GM23338 (cell line): ENCODE data around the gene OXNAD1. TPM values are rescaled to one million over a fixed set of nuclear protein-coding genes. Genes with fewer than 3 reads are reported as not detected.

ENCODE experiments used
- ATAC-seq: fragments of 200-7000 bp; cut with Tn5 transposase; 3 replicates; pipeline ENCODE4 v1.9.1; 2020
- DNase-seq: peaks from one replicate; pipeline ENCODE4 v3.0.0-alpha.2; 2015; ENCODE audit warnings: low spot score
- H2AFZ ChIP-seq: fragments of 200-600 bp; sonication (generic); 2 replicates; pipeline ENCODE4 v1.8.0; 2016; ENCODE audit warnings: antibody characterized with exemption, mild to moderate bottlenecking, moderate library complexity
- H3F3A ChIP-seq: fragments of 200-600 bp; sonication (generic); replicated peaks from 2 replicates; pipeline ENCODE4 v1.8.0; 2017; ENCODE audit warnings: antibody characterized with exemption, mixed run types, low read depth
- H3K27ac ChIP-seq: fragments of 200-600 bp; sonication (generic); 2 replicates; pipeline ENCODE4 v1.6.1; 2016; ENCODE audit warnings: low read depth
- H3K27me3 ChIP-seq: fragments of 200-600 bp; sonication (generic); 2 replicates; pipeline ENCODE4 v1.8.0; 2016; ENCODE audit warnings: mild to moderate bottlenecking, mixed run types, moderate library complexity; ENCODE audit not compliant: insufficient read depth
- H3K36me3 ChIP-seq: fragments of 200-600 bp; sonication (generic); 2 replicates; pipeline ENCODE4 v1.8.0; 2016; ENCODE audit warnings: mild to moderate bottlenecking; ENCODE audit not compliant: insufficient read depth
- H3K4me1 ChIP-seq: fragments of 200-600 bp; sonication (generic); 2 replicates; pipeline ENCODE4 v1.8.0; 2016; ENCODE audit warnings: mild to moderate bottlenecking, moderate library complexity; ENCODE audit not compliant: insufficient read depth
- H3K4me2 ChIP-seq: fragments of 200-600 bp; sonication (generic); 2 replicates; pipeline ENCODE4 v1.7.1; 2017; ENCODE audit warnings: mixed run types
- H3K4me3 ChIP-seq: fragments of 200-600 bp; sonication (generic); 2 replicates; pipeline ENCODE4 v1.6.1; 2016; ENCODE audit warnings: mixed run types
- H3K79me2 ChIP-seq: fragments of 200-600 bp; sonication (generic); replicated peaks from 2 replicates; pipeline ENCODE4 v1.8.0; 2017; ENCODE audit warnings: mild to moderate bottlenecking; ENCODE audit not compliant: insufficient read depth
- H3K9me2 ChIP-seq: fragments of 200-600 bp; sonication (generic); 2 replicates; pipeline ENCODE4 v1.8.0; 2017; ENCODE audit not compliant: insufficient read depth
- H4K20me1 ChIP-seq: fragments of 200-600 bp; sonication (generic); replicated peaks from 2 replicates; pipeline ENCODE4 v1.8.0; 2017; ENCODE audit warnings: mild to moderate bottlenecking; ENCODE audit not compliant: insufficient read depth
- H3K27ac Mint-ChIP-seq: 2 replicates; pipeline ENCODE4 v1.8.0; 2020; ENCODE audit warnings: inconsistent platforms, mild to moderate bottlenecking, moderate library complexity, mixed read lengths
- H3K27me3 Mint-ChIP-seq: 3 replicates; pipeline ENCODE4 v1.8.0; 2022; ENCODE audit warnings: low read depth, mild to moderate bottlenecking, moderate library complexity, mixed read lengths, inconsistent platforms; ENCODE audit not compliant: insufficient read depth, poor library complexity
- H3K36me3 Mint-ChIP-seq: 3 replicates; pipeline ENCODE4 v1.8.0; 2021; ENCODE audit warnings: low read depth, mild to moderate bottlenecking, inconsistent platforms, moderate library complexity, mixed read lengths
- H3K4me1 Mint-ChIP-seq: 3 replicates; pipeline ENCODE4 v1.8.0; 2020; ENCODE audit warnings: mild to moderate bottlenecking, inconsistent platforms, mixed read lengths
- H3K4me3 Mint-ChIP-seq: 3 replicates; pipeline ENCODE4 v1.8.0; 2021; ENCODE audit warnings: moderate library complexity, mild to moderate bottlenecking, inconsistent platforms, mixed read lengths
- H3K9me3 Mint-ChIP-seq: 3 replicates; pipeline ENCODE4 v1.8.0; 2020; ENCODE audit warnings: moderate library complexity, mild to moderate bottlenecking, inconsistent platforms, mixed read lengths
- CREB1 ChIP-seq: fragments of 250-450 bp; sonication (Bioruptor Pico); IDR thresholded peaks from 2 replicates; pipeline ENCODE4 v1.5.0; 2020; ENCODE audit warnings: low read depth, mild to moderate bottlenecking, moderate library complexity
- EZH2 ChIP-seq: fragments of 200-600 bp; sonication (generic); IDR thresholded peaks from one replicate; pipeline ENCODE4 v1.8.0; 2017; ENCODE audit warnings: antibody characterized with exemption, mild to moderate bottlenecking, low read depth; ENCODE audit not compliant: unreplicated experiment
- EZH2phosphoT487 ChIP-seq: fragments of 200-600 bp; sonication (generic); IDR thresholded peaks from one replicate; pipeline ENCODE4 v1.8.1; 2018; ENCODE audit warnings: antibody characterized with exemption; ENCODE audit not compliant: unreplicated experiment
- JUNB ChIP-seq: IDR thresholded peaks from one replicate; pipeline ENCODE4 v1.6.1; 2016; ENCODE audit warnings: antibody characterized with exemption; ENCODE audit not compliant: unreplicated experiment
- NANOG ChIP-seq: IDR thresholded peaks from 2 replicates; pipeline ENCODE4 v1.6.1; 2016; ENCODE audit warnings: antibody characterized with exemption, borderline replicate concordance
- POLR2AphosphoS5 ChIP-seq: IDR thresholded peaks from 2 replicates; pipeline ENCODE4 v1.6.1; 2016; ENCODE audit warnings: antibody characterized with exemption, low read depth
- STAT1 ChIP-seq: IDR thresholded peaks from one replicate; pipeline ENCODE4 v1.6.1; 2016; ENCODE audit warnings: antibody characterized with exemption; ENCODE audit not compliant: unreplicated experiment
- ZNF114 ChIP-seq: fragments of 250-450 bp; sonication (Bioruptor Pico); IDR thresholded peaks from 2 replicates; pipeline ENCODE4 v1.5.0; 2020; ENCODE audit warnings: mild to moderate bottlenecking, moderate library complexity
- ZNF331 ChIP-seq: fragments of 250-450 bp; sonication (Bioruptor Pico); IDR thresholded peaks from 2 replicates; pipeline ENCODE4 v1.5.0; 2020; ENCODE audit warnings: low read depth, mild to moderate bottlenecking, moderate library complexity
- polyA plus RNA-seq: library from polyadenylated mRNA; unstranded; fragments of >200 nt; fragmentation: Nextera tagmentation; extraction: Ambion mirVana; gene quantifications from 2 replicates; pipeline ENCODE4 v1.2.1, GENCODE V29; 2016
- total RNA-seq: library from RNA; depleted of rRNA; stranded (reverse); fragments of >200 nt; shearing (Covaris generic); gene quantifications from 2 replicates; pipeline ENCODE4 v1.2.3, GENCODE V29; 2014
- TF ChIP-seq, protein P1 (sequence below): fragments of 250-450 bp; sonication (Bioruptor Pico); IDR thresholded peaks from 2 replicates; pipeline ENCODE4 v1.5.0; 2020; ENCODE audit warnings: mild to moderate bottlenecking, moderate library complexity
- TF ChIP-seq, protein P2 (sequence below), 2 experiments: fragments of 200-600 bp in 1 of 2; sonication (generic) in 1 of 2; conservative IDR thresholded peaks; 2 replicates each; pipeline versions ENCODE4 v1.5.1 to v1.6.1; 2016 to 2017; ENCODE audit warnings: antibody characterized with exemption in 2 of 2, low read depth in 2 of 2, mild to moderate bottlenecking in 2 of 2, moderate library complexity in 1 of 2
- TF ChIP-seq, protein P3 (sequence below): IDR thresholded peaks from 2 replicates; pipeline ENCODE4 v1.6.1; 2016; ENCODE audit warnings: antibody characterized with exemption

Gene OXNAD1
- total and polyA plus RNA-seq, 2 experiments from 2014 or later: 22.9 to 34.2 TPM

DNA sequence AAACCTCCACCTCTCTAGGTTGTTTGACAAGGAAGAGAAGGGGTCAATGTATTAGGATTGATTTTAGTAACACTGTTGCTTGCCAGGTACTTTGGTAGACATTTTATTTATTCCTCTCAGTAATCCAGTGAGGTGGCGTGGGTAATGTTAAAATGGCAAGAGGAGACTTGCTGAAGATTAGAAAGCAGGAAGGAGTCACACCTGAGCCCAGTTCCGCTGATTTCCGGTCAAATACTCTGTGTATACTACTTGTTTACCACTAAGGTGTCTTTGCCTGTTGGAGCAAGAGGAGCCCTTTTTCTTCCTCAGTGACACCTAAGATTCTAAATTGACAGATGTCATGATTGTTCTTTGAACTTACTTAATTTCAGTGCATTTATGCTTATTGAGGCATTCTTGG, 1.7 kb downstream of the OXNAD1 start:
- peaks cover 68% of the 10 kb centered on the region for H3K79me2 ChIP-seq
- H3K9me2 ChIP-seq: no peaks in the 10 kb centered on the region
- ATAC-seq (no peak), DNase-seq (no peak)
- peaks cover 19% of the 10 kb centered on the region for H3K4me1 Mint-ChIP-seq
- peak overlapping the region; percentile 92 for H3K4me3 ChIP-seq
- H3K27ac Mint-ChIP-seq: no peak overlapping the region
- no peaks in the 10 kb centered on the region for H3K27me3 ChIP-seq
- no peak overlapping the region for H2AFZ ChIP-seq
- H3K4me1 ChIP-seq: peaks cover 7% of the 10 kb centered on the region
- H3K36me3 ChIP-seq: peaks cover 21% of the 10 kb centered on the region
- H3K27ac ChIP-seq: no peak overlapping the region
- peak overlapping the region; percentile 91; the same call in 1 of the 2 replicates for H3K4me2 ChIP-seq
- no peaks in the 10 kb centered on the region; the same call in none of the 2 replicates for H4K20me1 ChIP-seq
- peak overlapping the region; percentile 48; the same call in 2 of the 3 replicates for H3K4me3 Mint-ChIP-seq
- peaks cover 4% of the 10 kb centered on the region for H3K27me3 Mint-ChIP-seq
- H3K36me3 Mint-ChIP-seq: peaks cover 20% of the 10 kb centered on the region; the same call in 2 of the 3 replicates
- H3F3A ChIP-seq: no peaks in the 10 kb centered on the region
- no peaks in the 10 kb centered on the region for H3K9me3 Mint-ChIP-seq
- TF ChIP-seq, protein P1, sequence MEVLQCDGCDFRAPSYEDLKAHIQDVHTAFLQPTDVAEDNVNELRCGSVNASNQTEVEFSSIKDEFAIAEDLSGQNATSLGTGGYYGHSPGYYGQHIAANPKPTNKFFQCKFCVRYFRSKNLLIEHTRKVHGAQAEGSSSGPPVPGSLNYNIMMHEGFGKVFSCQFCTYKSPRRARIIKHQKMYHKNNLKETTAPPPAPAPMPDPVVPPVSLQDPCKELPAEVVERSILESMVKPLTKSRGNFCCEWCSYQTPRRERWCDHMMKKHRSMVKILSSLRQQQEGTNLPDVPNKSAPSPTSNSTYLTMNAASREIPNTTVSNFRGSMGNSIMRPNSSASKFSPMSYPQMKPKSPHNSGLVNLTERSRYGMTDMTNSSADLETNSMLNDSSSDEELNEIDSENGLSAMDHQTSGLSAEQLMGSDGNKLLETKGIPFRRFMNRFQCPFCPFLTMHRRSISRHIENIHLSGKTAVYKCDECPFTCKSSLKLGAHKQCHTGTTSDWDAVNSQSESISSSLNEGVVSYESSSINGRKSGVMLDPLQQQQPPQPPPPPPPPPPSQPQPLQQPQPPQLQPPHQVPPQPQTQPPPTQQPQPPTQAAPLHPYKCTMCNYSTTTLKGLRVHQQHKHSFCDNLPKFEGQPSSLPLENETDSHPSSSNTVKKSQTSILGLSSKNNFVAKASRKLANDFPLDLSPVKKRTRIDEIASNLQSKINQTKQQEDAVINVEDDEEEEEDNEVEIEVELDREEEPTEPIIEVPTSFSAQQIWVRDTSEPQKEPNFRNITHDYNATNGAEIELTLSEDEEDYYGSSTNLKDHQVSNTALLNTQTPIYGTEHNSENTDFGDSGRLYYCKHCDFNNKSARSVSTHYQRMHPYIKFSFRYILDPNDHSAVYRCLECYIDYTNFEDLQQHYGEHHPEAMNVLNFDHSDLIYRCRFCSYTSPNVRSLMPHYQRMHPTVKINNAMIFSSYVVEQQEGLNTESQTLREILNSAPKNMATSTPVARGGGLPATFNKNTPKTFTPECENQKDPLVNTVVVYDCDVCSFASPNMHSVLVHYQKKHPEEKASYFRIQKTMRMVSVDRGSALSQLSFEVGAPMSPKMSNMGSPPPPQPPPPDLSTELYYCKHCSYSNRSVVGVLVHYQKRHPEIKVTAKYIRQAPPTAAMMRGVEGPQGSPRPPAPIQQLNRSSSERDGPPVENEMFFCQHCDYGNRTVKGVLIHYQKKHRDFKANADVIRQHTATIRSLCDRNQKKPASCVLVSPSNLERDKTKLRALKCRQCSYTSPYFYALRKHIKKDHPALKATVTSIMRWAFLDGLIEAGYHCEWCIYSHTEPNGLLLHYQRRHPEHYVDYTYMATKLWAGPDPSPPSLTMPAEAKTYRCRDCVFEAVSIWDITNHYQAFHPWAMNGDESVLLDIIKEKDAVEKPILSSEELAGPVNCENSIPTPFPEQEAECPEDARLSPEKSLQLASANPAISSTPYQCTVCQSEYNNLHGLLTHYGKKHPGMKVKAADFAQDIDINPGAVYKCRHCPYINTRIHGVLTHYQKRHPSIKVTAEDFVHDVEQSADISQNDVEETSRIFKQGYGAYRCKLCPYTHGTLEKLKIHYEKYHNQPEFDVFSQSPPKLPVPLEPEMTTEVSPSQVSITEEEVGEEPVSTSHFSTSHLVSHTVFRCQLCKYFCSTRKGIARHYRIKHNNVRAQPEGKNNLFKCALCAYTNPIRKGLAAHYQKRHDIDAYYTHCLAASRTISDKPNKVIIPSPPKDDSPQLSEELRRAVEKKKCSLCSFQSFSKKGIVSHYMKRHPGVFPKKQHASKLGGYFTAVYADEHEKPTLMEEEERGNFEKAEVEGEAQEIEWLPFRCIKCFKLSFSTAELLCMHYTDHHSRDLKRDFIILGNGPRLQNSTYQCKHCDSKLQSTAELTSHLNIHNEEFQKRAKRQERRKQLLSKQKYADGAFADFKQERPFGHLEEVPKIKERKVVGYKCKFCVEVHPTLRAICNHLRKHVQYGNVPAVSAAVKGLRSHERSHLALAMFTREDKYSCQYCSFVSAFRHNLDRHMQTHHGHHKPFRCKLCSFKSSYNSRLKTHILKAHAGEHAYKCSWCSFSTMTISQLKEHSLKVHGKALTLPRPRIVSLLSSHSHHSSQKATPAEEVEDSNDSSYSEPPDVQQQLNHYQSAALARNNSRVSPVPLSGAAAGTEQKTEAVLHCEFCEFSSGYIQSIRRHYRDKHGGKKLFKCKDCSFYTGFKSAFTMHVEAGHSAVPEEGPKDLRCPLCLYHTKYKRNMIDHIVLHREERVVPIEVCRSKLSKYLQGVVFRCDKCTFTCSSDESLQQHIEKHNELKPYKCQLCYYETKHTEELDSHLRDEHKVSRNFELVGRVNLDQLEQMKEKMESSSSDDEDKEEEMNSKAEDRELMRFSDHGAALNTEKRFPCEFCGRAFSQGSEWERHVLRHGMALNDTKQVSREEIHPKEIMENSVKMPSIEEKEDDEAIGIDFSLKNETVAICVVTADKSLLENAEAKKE (CRISPR knock-in tag): no peak
- TF ChIP-seq POLR2AphosphoS5: no peak
- no peak for TF ChIP-seq NANOG
- TF ChIP-seq STAT1: no peak
- TF ChIP-seq ZNF114: no peak
- TF ChIP-seq, protein P2, sequence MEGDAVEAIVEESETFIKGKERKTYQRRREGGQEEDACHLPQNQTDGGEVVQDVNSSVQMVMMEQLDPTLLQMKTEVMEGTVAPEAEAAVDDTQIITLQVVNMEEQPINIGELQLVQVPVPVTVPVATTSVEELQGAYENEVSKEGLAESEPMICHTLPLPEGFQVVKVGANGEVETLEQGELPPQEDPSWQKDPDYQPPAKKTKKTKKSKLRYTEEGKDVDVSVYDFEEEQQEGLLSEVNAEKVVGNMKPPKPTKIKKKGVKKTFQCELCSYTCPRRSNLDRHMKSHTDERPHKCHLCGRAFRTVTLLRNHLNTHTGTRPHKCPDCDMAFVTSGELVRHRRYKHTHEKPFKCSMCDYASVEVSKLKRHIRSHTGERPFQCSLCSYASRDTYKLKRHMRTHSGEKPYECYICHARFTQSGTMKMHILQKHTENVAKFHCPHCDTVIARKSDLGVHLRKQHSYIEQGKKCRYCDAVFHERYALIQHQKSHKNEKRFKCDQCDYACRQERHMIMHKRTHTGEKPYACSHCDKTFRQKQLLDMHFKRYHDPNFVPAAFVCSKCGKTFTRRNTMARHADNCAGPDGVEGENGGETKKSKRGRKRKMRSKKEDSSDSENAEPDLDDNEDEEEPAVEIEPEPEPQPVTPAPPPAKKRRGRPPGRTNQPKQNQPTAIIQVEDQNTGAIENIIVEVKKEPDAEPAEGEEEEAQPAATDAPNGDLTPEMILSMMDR (conservative IDR thresholded peaks at IDR 0.05; ENCODE audit: low read depth in 2 of 2): no peak
- no peak for TF ChIP-seq ZNF331 (CRISPR knock-in tag)
- TF ChIP-seq CREB1: no peak
- no peak for TF ChIP-seq EZH2phosphoT487
- no peak for TF ChIP-seq EZH2
- TF ChIP-seq, protein P3, sequence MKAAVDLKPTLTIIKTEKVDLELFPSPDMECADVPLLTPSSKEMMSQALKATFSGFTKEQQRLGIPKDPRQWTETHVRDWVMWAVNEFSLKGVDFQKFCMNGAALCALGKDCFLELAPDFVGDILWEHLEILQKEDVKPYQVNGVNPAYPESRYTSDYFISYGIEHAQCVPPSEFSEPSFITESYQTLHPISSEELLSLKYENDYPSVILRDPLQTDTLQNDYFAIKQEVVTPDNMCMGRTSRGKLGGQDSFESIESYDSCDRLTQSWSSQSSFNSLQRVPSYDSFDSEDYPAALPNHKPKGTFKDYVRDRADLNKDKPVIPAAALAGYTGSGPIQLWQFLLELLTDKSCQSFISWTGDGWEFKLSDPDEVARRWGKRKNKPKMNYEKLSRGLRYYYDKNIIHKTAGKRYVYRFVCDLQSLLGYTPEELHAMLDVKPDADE: no peak
- no peak for TF ChIP-seq JUNB
